Activated T-helper 1 cell treated with anti-CD3 and anti-CD28 coated beads, Interleukin-12 subunit alpha, Interleukin-12 subunit beta, Interleukin-2, Interleukin-4 antibody, amounts not matched to agents 30 ng/mL and 10 ng/mL and 1 ng/mL, durations not matched to agents 14 hours and 24 hours and 36 hours (primary cell): ENCODE results near the gene DSTN. TPM values are rescaled to one million over a fixed set of nuclear protein-coding genes. Genes with fewer than 3 reads are reported as not detected.

ENCODE experiments used
- DNase-seq: peaks from one replicate; pipeline ENCODE4 v3.0.0; 2021; ENCODE audit warnings: low spot score
- H3K27ac Mint-ChIP-seq: one replicate; pipeline ENCODE4 v1.8.0; 2021; ENCODE audit warnings: mild to moderate bottlenecking, mixed read lengths
- H3K27me3 Mint-ChIP-seq: one replicate; pipeline ENCODE4 v1.8.0; 2022; ENCODE audit warnings: mild to moderate bottlenecking, moderate library complexity, mixed read lengths; ENCODE audit not compliant: insufficient read depth
- H3K36me3 Mint-ChIP-seq: one replicate; pipeline ENCODE4 v1.8.0; 2021; ENCODE audit warnings: low read depth, mixed read lengths
- H3K4me1 Mint-ChIP-seq: one replicate; pipeline ENCODE4 v1.8.0; 2021; ENCODE audit warnings: low read depth, mixed read lengths
- H3K4me3 Mint-ChIP-seq: one replicate; pipeline ENCODE4 v1.8.0; 2021; ENCODE audit warnings: mild to moderate bottlenecking, moderate library complexity, mixed read lengths
- H3K9me3 Mint-ChIP-seq: one replicate; pipeline ENCODE4 v1.8.0; 2021; ENCODE audit warnings: mixed read lengths
- intact Hi-C: fragments of 100-400 bp; cut with micrococcal nuclease; formaldehyde crosslinking; loops from one replicate; pipeline ENCODE4 v1.15.1; 2024
- total RNA-seq: library from RNA; stranded (reverse); gene quantifications from 2 replicates; pipeline ENCODE4 v1.2.3, GENCODE V29; 2022

DSTN gene
- total RNA-seq, 1 donor from 2014 or later, result 58.2 TPM

DNA sequence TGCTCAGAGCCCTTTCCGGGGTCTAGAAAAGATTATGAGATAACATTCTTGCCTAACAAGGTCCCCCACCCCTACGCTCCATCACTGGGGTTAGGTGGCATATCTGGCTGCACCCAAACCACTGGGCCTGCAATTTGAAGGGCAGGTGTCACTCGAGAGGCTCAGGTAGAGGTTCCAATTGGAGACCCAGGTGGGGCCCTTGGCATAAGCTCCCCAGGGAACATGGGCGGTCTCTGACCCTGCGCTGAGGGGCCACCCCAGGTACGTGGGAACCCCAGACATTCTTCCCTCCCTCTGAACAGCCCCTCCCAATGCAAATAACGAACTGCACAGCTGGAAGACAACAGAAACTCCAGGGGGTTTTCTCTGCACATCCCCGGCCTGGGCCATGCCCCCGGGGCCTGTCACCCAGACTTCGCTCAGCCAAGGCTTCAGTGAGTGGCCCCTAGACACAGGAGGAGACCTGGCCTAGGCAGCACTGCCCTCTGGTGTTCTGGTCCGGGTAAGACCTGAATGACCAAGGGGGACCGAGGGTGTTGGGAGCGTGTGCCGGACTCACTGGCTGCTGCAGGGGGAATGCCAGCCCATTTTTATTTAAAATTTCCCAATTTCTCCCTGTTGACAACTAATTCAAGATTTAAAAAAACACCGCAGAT, 47.5 kb downstream of the DSTN start:
- Mint-ChIP-seq H3K4me1 (peaks cover 4% of the 10 kb centered on the region), H3K36me3 (peaks cover 10% of the 10 kb centered on the region), H3K27ac (no peak overlapping the region), H3K27me3 (no peaks in the 10 kb centered on the region), H3K4me3 (no peak overlapping the region), H3K9me3 (no peaks in the 10 kb centered on the region)
- DNase-seq, result no peak
- intact Hi-C loops, result loop anchor here (1.0 to 2.0 kb wide), 3 partner anchors 80 to 379 kb away; no protein-coding TSS in a partner anchor

DNA sequence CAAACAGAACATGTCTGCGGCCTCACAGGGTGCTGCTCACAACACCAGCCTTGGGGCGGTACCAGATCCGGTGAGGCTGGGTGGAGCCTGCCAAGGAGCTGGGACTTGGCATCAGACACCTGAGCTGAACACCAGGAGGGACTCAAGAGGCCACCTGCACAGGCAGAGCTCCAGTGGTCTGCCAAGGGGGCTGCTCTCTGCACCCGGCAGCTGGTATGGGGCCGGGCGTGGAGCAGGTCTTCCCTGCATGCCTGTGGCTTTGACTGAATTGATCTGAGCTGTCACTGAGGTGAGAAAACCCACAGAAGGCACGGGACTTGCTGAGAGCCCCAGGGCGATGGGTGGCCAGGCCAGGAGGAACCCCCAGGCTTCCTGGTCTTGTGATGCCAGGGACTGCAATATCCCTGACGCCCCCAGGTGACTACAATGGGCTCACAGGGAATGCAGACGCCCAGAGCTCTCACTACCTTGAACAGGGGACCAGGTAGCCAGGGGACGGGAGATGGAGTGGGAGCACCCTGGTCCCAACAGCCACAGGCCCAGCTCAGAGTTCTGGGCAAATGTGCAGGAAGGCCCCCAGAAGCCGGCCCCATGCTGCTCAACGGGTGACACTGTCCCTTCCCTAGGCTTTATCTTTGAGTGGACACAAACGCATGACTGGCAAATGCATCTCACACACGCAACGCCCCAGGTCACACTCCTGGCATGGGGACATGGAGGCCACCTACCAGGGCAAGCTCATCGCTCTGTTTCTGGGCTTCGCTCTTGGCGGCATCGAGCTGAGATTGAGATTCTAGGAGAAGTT, 48.2 kb downstream of the DSTN start:
- H3K27ac Mint-ChIP-seq, result no peak overlapping the region
- DNase-seq, result no peak
- peaks cover 9% of the 10 kb centered on the region for H3K36me3 Mint-ChIP-seq
- H3K4me3 Mint-ChIP-seq, result no peak overlapping the region
- H3K27me3 Mint-ChIP-seq, result no peaks in the 10 kb centered on the region
- H3K4me1 Mint-ChIP-seq, result no peaks in the 10 kb centered on the region
- intact Hi-C loops, result loop anchor here (1.0 to 2.0 kb wide), 3 partner anchors 81 to 379 kb away; no protein-coding TSS in a partner anchor
- no peaks in the 10 kb centered on the region for H3K9me3 Mint-ChIP-seq

DNA sequence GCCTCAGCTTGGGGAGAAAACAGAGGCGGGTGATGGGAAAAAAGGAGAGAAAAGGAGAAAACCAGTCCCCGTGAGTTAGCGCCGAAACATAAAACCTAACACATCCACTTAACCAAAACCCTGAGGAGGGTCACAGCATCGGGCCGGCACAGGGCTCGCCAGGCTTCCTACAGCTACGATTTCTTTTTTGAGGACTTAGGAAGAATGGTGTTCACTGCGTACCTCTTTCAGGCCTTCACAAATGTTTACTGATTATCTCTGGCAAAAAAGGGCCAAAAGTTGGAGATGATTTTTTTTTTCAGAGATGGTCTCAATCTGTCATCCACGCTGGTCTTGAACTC, 48.8 kb downstream of the DSTN start:
- Mint-ChIP-seq H3K4me3 (no peak overlapping the region), H3K4me1 (no peaks in the 10 kb centered on the region), H3K27me3 (no peaks in the 10 kb centered on the region), H3K27ac (no peak overlapping the region), H3K36me3 (peaks cover 9% of the 10 kb centered on the region), H3K9me3 (no peaks in the 10 kb centered on the region)
- intact Hi-C loops, result no loop called here
- no peak for DNase-seq

DNA sequence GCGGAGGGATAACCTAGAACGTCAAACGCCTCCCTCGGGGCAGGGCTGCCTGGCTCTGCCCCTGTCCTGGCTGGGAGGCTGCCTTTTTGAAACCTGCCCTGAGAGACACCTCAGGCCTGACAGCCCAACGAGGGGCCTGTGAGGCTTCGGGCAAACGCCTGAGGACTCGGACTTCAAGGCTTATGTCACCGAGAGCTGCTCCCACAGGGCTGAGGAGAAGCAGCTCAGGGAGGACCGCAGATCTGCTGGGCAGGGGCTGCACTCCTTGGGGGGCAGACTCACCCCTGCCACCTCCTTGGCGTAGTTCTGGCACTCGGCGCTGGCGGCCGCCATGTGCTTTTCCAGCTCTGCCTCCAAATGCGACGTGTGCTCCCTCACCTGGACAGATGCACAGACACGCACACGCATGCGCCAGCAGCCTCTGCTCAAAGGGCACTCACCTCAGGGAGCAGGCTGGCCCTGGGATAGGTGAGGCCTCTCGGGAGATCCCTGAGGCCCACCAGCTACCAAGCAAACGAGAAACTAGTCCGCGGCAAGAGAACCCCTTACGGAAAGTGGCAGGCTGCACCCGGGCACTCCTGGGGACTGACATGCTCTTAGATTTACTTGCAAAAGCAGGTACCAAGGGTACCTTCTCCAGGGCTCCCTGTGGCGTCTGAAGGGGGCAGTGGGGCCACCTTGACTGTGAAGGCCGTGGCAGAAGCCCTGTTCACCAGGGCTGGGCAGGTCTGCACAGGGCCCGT, 49.6 kb downstream of the DSTN start:
- Mint-ChIP-seq H3K9me3 (no peaks in the 10 kb centered on the region), H3K4me3 (no peak overlapping the region), H3K4me1 (no peaks in the 10 kb centered on the region), H3K27ac (no peak overlapping the region), H3K27me3 (no peaks in the 10 kb centered on the region), H3K36me3 (peaks cover 9% of the 10 kb centered on the region)
- no peak for DNase-seq
- intact Hi-C loops, result no loop called here

DNA sequence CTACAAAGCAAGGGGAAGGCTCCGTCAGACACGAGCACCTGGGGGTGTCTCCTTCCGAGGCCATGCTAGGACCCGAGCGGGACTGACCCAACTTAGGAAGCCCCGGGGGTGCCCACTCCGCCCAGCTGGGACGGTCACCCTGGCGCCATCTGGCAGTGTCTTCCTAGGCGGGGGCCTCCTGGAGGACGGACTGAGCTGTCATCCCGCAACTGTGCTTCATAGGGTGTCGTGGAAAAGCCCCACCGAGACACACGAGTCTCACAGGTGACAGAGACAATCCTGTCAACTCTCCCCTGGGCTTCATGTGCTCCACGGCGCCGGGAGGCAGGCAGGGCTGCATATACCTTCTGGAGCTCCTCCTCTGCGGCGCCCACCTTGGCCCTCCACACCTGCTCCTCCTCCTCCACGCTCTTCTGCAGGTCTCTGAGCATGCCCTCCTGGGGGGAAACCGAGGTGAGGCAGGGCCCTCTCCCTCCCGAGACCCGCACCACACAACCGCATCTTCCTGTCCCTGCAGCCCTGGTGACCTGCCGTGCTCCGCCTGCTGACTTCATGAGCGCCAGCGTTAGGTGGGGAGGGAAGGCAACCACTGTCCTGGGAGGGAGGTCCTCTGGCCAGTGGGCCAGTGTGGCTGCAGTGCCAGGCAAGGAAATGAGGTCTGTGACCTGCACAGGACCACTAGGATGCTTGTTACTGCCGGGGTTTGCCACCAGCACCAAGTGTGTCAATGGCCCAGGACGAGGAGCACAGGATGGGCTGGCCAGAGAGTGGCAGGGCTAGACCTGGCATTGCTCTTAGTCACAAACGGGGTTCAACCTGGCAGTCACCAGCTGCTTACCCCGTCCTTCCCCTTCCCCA, 50.7 kb downstream of the DSTN start:
- Mint-ChIP-seq H3K27ac (no peak overlapping the region), H3K4me1 (no peaks in the 10 kb centered on the region), H3K4me3 (no peak overlapping the region), H3K9me3 (no peaks in the 10 kb centered on the region), H3K27me3 (no peaks in the 10 kb centered on the region), H3K36me3 (peaks cover 12% of the 10 kb centered on the region)
- intact Hi-C loops, result no loop called here
- no peak for DNase-seq

DNA sequence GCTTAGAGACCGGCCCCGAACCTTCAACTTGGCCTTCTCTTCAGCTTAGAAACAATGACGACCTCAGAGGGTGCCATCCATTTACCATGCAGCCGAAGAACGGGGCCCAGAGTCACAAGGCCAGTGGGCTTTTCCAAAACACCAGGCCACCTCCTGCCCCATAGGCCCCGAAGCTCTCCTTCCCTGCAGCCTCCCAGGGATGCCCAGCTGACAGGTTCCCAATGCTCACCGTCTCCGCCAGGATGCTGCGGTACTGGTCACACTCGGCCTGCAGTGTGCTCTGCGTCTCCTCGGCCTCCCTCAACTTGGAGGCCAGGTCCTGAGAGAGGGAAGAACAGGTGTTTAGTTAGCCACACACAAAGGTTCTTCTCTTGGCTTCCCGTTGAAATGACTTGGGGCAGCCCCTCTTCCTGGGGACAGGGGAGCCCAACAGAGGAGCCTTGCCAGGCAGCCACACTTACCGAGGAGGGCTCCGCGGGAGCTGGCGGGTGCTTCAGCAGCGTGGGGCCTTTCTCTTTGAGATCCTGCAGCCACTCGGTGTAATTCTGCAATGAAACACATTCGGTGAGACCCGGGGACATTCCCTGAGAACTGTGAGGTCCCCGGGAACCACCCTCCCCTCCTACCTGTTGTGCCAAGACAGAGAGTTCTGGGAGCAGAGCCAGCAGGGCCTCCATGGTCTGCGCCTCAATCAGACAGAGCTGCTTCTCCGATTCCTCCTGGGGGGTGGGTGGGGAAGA, 51.5 kb downstream of the DSTN start:
- intact Hi-C loops, result no loop called here
- H3K9me3 Mint-ChIP-seq, result no peaks in the 10 kb centered on the region
- no peak overlapping the region for H3K27ac Mint-ChIP-seq
- H3K36me3 Mint-ChIP-seq, result peaks cover 16% of the 10 kb centered on the region
- H3K4me3 Mint-ChIP-seq, result no peak overlapping the region
- H3K27me3 Mint-ChIP-seq, result no peaks in the 10 kb centered on the region
- no peak for DNase-seq
- no peaks in the 10 kb centered on the region for H3K4me1 Mint-ChIP-seq

DNA sequence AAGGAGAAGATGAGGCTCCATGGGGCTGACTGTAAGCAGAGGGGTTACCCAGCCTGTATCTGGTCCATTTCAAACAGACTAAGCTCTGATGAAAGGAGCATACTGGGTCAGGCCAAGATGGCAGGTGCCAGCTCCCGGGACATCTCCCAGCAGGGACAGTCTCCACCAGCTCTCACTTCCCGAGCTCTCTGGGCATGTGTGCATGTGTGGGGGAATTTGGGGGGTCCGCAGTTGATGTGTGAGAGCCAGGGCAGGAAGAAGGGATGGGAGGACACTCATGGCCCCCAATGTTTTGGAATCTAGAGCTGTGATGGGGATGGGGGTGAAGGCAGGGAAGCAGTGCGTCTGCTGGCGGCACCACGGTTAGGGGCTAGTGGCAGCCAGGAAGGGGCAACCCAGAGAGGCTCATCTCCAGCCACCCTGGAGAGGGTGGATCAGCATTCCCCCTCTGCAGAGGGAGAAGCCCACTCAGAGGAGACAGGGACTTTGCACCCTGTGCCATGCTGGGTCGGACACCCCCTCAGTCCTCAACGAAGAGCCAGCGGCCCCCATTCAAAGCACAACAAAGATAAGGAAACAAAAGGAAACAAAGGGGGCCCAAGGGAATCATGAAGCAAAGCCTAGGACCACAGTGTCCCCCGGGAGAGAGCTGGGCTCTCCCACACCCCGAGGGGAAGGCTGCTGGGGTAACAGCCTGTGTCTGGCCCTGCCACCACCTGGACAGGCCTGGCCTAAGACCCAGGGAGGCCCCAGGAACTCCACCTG, 52.4 kb downstream of the DSTN start:
- intact Hi-C loops, result no loop called here
- Mint-ChIP-seq H3K36me3 (peaks cover 16% of the 10 kb centered on the region), H3K4me3 (no peak overlapping the region), H3K9me3 (no peaks in the 10 kb centered on the region), H3K4me1 (no peaks in the 10 kb centered on the region), H3K27ac (no peak overlapping the region), H3K27me3 (no peaks in the 10 kb centered on the region)
- DNase-seq, result no peak

DNA sequence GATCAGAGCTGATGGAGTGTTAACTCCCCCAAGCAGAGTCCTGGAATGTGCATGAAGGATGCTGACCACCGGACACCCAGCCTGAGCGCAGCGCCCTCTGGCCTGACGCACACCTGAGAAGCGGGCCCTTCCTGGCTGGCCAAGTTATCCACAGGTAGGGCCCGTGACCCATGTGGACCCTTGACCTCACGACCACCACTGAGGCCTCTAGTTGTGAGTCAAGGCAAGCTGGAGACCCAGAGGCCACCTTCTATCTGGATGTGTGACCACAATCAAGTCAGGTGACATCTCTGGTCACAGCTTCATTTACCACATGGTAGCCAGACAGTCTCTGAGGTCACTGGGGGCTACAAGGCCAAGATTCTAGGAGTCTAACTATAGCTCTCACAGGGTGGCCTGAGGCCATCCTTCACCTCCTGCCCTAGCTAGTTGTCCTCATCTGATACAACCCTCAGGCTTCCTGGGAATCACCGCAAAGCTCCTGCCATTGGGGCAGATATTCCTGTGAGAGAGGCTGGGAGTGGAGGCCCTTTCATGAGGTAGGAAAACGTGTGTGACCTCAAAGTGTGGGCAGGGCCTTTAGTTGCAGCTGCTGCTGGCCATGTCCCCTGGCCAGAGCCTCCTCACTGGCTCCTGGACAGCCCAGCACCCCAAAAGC, 53.1 kb downstream of the DSTN start:
- Mint-ChIP-seq H3K9me3 (no peaks in the 10 kb centered on the region), H3K27ac (no peak overlapping the region), H3K4me3 (no peak overlapping the region), H3K36me3 (peaks cover 12% of the 10 kb centered on the region), H3K27me3 (no peaks in the 10 kb centered on the region), H3K4me1 (no peaks in the 10 kb centered on the region)
- intact Hi-C loops, result no loop called here
- no peak for DNase-seq

DNA sequence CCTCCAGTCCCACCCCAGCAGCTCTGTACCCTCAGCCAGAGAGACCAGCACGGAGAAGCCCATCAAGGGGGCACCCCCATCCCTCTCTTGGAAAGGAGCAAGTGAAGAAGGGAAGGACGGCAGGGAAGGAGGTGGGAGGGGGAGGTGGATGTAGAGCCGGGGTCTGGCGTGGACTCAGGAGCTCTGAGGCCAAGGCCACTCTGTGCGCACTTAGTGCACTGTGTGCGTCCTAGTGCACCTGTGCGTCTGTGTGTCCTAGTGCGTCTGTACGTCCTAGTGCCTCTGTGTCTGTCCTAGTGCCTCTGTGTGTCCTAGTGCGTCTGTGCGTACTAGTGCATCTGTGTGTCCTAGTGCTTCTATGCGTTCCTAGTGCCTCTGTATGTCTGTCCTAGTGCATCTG, 54.2 kb downstream of the DSTN start:
- DNase-seq, result no peak
- Mint-ChIP-seq H3K36me3 (peaks cover 10% of the 10 kb centered on the region), H3K4me1 (no peaks in the 10 kb centered on the region), H3K27me3 (no peaks in the 10 kb centered on the region), H3K4me3 (no peak overlapping the region), H3K27ac (no peak overlapping the region), H3K9me3 (no peaks in the 10 kb centered on the region)
- intact Hi-C loops, result no loop called here

DNA sequence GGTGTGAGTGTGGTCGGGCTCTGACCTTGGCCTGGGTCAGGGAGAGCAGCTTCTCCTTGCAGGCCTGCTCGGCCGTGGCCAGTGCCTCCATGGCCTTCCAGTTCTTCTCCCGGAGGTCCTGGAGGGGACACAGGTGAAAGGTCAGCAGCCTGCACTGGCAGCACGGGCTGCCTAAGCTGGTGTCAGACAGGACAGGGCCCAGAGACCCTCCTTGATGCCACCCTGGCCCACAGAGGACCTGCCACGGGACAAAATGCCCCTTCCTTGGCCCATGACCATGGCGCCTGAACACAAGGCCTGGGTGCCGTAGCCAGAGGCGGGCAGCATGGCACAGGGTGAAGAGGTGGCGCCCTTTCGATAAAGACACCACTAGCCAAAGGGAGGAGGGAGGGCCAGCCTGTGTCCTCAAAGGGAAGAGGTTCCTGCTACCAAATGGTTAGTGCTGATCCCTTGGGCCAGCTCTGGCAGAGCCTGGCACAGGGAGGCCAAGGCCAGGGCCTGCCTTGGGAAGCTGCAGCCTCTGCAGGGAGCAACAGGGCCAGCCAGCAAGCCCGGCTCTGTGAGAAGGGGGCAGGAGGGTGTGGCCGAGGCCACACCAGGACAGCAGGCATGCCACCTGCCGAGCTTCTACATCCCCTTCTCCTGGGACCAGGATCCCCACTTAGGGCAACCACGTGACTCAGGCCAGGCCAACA, 54.8 kb downstream of the DSTN start:
- DNase-seq, result no peak
- Mint-ChIP-seq H3K27ac (no peak overlapping the region), H3K36me3 (peaks cover 10% of the 10 kb centered on the region), H3K4me3 (no peak overlapping the region), H3K27me3 (no peaks in the 10 kb centered on the region), H3K9me3 (no peaks in the 10 kb centered on the region), H3K4me1 (no peaks in the 10 kb centered on the region)
- intact Hi-C loops, result no loop called here
